Uterus (tissue), 2 donors: ENCODE data around the gene FOXO1.

Experiments
- POLR2A ChIP-seq, 2 donors: fragments of 450-650 bp; IDR thresholded peaks; one replicate each; pipeline ENCODE4 v1.6.1; 2016; ENCODE audit warnings: antibody characterized with exemption in 2 of 2, mild to moderate bottlenecking in 1 of 2, moderate library complexity in 1 of 2
- TF ChIP-seq, protein P1 (sequence below), 4 experiments: fragments of 200-600 bp in 2 of 4; fragments of 450-650 bp in 2 of 4; sonication (generic) in 2 of 4; IDR thresholded peaks; one replicate each; pipeline ENCODE4 v1.5.1; 2016 to 2019; ENCODE audit warnings: antibody characterized with exemption in 4 of 4, mild to moderate bottlenecking in 2 of 4, moderate library complexity in 1 of 4

DNA sequence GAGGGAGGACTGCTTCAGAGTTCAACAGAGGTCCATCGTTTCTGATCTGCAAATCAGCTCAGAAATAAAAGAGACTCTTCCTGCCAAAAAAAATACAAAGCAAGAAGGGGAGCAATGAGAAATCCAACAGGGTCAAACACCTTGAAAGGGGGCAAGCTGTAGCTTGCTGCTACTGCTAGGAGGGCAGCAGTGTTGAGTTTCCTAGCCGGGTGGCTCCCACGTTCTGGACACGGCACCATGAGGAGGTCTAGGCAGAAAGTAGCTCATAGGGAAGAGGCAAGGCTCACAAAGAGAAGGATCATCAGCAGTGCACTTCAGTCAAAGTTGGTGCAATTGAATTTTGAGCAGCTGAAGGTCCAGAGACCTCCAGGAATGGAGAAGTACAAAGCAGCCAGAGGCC lies 75.3 kb downstream of the FOXO1 start:
- TF ChIP-seq, protein P1, sequence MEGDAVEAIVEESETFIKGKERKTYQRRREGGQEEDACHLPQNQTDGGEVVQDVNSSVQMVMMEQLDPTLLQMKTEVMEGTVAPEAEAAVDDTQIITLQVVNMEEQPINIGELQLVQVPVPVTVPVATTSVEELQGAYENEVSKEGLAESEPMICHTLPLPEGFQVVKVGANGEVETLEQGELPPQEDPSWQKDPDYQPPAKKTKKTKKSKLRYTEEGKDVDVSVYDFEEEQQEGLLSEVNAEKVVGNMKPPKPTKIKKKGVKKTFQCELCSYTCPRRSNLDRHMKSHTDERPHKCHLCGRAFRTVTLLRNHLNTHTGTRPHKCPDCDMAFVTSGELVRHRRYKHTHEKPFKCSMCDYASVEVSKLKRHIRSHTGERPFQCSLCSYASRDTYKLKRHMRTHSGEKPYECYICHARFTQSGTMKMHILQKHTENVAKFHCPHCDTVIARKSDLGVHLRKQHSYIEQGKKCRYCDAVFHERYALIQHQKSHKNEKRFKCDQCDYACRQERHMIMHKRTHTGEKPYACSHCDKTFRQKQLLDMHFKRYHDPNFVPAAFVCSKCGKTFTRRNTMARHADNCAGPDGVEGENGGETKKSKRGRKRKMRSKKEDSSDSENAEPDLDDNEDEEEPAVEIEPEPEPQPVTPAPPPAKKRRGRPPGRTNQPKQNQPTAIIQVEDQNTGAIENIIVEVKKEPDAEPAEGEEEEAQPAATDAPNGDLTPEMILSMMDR (IDR thresholded peaks at IDR 0.05) = no peak
- no peak for TF ChIP-seq POLR2A (IDR thresholded peaks at IDR 0.05)
